Measurements from ENCODE around the gene LMNA.

DNA sequence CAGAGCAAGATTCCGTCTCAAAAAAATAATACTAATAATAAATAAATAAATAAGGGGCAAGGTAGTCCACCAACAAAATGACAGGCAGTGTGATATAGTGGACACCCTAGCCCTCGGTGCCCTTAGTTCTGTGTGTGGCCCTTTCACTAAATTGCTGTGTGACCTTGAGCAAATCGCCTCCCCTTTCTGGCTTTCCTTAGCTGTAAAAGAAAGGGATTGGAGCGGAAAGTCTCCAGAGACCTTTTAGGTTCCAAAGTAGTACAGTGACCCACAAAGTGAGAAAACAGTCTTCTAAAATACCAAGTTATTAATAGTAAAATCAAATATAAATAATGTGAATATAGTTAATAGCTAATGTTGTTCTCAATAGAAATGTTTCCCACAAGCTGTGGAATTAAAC lies 7.6 kb downstream of the LMNA start:
- TF ChIP-seq, protein P1, sequence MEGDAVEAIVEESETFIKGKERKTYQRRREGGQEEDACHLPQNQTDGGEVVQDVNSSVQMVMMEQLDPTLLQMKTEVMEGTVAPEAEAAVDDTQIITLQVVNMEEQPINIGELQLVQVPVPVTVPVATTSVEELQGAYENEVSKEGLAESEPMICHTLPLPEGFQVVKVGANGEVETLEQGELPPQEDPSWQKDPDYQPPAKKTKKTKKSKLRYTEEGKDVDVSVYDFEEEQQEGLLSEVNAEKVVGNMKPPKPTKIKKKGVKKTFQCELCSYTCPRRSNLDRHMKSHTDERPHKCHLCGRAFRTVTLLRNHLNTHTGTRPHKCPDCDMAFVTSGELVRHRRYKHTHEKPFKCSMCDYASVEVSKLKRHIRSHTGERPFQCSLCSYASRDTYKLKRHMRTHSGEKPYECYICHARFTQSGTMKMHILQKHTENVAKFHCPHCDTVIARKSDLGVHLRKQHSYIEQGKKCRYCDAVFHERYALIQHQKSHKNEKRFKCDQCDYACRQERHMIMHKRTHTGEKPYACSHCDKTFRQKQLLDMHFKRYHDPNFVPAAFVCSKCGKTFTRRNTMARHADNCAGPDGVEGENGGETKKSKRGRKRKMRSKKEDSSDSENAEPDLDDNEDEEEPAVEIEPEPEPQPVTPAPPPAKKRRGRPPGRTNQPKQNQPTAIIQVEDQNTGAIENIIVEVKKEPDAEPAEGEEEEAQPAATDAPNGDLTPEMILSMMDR (IDR thresholded peaks at IDR 0.05): no peak
- TF ChIP-seq NR1H2 (CRISPR knock-in tag; IDR thresholded peaks at IDR 0.05) (no peak), CREB1 (CRISPR knock-in tag; IDR thresholded peaks at IDR 0.05) (no peak), ELF4 (CRISPR knock-in tag; IDR thresholded peaks at IDR 0.05; ENCODE audit: low read depth) (no peak), JUN (CRISPR knock-in tag; IDR thresholded peaks at IDR 0.05) (no peak), ZNF138 (CRISPR knock-in tag; conservative IDR thresholded peaks at IDR 0.05) (no peak), ZNF416 (CRISPR knock-in tag; IDR thresholded peaks at IDR 0.05) (no peak), TEAD1 (CRISPR knock-in tag; IDR thresholded peaks at IDR 0.05) (no peak), NR2C2 (CRISPR knock-in tag; IDR thresholded peaks at IDR 0.05) (no peak)
- TF ChIP-seq, protein P2, sequence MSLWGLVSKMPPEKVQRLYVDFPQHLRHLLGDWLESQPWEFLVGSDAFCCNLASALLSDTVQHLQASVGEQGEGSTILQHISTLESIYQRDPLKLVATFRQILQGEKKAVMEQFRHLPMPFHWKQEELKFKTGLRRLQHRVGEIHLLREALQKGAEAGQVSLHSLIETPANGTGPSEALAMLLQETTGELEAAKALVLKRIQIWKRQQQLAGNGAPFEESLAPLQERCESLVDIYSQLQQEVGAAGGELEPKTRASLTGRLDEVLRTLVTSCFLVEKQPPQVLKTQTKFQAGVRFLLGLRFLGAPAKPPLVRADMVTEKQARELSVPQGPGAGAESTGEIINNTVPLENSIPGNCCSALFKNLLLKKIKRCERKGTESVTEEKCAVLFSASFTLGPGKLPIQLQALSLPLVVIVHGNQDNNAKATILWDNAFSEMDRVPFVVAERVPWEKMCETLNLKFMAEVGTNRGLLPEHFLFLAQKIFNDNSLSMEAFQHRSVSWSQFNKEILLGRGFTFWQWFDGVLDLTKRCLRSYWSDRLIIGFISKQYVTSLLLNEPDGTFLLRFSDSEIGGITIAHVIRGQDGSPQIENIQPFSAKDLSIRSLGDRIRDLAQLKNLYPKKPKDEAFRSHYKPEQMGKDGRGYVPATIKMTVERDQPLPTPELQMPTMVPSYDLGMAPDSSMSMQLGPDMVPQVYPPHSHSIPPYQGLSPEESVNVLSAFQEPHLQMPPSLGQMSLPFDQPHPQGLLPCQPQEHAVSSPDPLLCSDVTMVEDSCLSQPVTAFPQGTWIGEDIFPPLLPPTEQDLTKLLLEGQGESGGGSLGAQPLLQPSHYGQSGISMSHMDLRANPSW (CRISPR knock-in tag; conservative IDR thresholded peaks at IDR 0.05; ENCODE audit: low read depth): no peak
